HG03103 (cell line): ENCODE results near the gene PJA2.
"Not testable (repeated sequence)": the region's sequence is repeated elsewhere in the genome, so short reads cannot be mapped to it uniquely, and the experiment has no call there.

Experiments
- ATAC-seq: cut with Tn5 transposase; IDR thresholded peaks from one replicate; pipeline ENCODE4 v1.9.1; 2021; ENCODE audit warnings: low read depth; ENCODE audit not compliant: unreplicated experiment

PJA2 gene

DNA sequence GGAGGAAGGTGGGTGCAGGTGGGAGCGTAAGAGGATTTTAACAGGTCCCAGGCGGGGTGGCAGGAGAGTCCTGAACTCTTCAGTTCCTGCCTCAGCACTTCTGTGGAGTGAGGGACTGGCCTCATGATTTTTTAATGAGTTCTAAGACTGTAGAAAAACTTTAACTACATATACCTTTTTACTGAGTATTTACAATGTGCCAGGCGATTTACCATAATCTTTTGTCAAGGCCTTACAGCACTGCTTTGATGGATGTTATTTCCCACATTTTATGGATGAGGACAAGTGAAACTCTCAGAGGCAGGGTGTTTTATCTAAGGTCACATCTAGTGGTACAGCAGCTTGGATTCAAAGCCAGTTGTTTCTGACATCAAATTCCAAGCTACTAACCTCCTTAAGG is 99.5 kb downstream of the PJA2 start:
- ATAC-seq = no peak

DNA sequence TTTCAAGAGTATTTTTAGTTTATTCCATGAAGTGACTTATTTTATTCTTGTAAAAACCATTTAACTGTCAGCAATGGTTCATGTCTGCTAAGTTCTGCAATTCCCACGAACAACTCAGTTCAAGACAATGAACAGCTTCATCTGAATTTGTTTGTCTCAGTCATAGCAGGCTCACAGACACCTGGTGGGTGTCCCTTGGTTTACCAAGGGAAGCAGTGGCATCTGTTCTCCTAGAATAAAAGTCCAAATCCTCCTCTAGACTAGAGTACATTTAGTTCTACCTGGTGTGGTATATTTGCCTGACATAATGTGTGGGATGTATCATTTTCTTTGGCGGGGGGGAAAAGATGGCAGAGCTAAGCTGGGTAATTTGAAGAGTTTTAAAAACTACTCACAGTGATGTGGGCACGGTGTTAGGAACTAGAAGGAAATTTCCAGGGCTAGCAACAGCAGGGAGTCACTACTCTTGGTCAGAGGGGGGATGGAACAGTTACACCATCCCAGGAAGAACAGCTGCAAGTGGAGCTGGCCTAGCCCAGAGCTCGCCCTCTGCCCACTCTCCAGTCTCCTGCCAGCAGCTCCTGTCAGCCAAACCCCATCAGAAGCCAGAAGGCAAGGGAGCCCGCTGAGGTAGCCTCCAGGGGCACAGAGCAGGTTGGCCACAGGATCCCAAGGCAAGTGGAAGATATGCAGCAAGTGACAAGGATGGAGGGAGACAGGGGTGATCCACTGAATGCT is 100.3 kb downstream of the PJA2 start:
- no peak for ATAC-seq

DNA sequence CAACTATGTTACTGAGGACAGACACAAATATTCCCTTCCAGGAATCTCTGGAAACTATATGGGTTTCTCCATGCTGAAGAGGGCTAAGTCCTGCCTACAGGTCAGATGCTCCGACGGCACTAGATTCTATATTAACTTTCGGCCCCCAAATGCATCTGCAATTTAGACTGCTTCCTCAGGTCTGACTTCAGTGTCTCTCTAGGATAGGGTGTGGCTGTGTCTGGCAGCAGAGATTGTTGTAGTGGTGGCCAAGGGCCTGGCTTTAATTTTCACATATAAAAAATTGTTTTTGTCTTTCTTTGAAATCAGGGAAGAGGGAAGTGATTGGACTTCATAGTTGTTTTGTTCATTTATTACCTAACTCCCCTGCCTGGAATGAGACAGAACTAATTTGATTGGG is 101.8 kb downstream of the PJA2 start:
- ATAC-seq = no peak

DNA sequence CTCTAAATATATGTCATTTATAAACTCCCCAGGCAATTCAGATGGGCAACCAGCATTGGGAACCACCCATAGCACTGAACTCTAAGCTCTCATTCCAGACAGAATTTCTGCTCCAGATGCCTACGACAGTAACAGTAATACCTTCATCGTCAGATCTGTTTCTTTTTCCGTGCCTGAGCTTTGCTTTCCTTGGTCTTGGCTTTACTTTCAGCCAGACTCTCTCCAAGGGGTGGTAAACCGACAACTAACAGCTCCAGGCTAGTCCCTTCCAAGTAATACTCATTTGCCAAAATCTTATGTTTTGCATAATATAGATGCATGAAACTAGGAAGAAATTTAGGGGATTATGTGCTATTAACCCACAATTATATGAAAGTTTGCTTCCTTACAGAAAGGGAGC is 102.3 kb downstream of the PJA2 start:
- ATAC-seq = no peak

DNA sequence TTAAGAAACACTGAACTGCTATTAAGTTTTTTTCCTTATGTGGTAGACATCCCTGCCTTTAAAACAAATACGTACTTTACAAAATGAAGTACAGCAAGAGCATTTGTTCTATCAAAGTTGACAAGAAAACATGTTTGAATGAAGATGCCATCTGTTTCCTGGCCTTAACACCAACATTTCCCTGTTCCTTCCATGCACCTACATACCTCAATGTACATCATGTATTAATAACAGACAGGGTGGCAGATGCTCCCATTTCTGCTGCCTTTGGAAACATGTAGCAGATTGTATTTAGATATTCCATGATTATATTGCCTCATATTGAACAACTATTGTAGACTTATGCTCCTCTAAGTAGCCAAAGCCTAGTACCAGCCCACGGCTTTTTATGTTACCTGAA is 104.4 kb downstream of the PJA2 start:
- no peak for ATAC-seq

DNA sequence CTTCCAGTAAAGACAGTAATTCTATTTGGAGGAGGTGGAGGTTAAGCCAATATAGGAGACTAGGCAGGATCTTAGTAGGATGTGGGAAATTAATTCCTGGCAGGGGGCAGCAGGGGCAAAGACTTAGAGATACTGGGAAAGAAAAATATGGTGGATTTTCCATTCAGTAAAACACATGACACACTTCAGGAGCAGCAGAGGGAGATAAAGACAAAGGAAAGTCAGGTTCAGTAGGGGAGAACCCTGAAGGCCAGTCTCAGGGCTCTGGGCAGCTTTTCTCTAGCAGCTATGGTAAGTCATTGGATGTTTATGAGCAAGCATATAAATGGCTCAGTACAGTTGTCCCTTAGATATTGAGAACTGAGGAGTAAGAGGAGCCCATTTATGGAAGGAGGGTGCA is 105.5 kb downstream of the PJA2 start:
- ATAC-seq = no peak

DNA sequence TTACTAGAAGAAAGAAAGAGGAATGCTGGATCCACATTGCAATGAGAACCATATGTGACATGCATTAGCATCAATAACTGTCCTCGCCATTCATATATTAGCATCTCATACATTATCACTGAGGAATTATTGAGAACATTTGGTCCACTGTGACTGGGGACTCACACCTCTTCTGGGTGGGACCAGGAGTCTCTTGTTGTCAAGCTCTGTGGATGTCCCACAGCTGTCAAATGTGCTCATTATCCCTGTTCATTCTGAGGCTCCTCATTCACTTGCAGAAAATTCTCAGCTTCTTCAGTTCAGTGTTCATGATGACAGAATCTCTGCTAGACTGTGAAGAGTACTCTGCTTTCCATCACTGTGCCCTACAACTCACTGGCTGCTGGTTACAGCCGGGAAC is 109.4 kb downstream of the PJA2 start:
- no peak for ATAC-seq

DNA sequence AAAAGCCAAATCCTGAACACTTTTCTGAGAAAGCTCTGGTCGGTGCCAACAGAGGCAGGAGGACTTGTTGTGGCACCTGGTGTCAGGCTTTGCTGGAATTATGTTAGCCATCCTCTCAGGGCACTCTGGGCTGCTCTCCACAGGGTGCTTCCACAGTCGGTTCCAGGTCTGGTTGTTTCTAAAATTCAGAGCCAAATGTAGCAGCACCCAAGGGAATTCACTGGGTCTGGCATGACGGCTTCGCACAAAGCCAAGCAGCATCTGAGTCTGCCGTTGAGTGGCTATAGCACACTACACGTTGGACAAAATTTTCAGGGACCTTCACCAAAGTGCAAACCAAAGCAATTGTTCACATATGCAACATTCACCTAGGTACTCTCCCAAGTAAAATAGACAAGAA is 110.2 kb downstream of the PJA2 start:
- no peak for ATAC-seq

DNA sequence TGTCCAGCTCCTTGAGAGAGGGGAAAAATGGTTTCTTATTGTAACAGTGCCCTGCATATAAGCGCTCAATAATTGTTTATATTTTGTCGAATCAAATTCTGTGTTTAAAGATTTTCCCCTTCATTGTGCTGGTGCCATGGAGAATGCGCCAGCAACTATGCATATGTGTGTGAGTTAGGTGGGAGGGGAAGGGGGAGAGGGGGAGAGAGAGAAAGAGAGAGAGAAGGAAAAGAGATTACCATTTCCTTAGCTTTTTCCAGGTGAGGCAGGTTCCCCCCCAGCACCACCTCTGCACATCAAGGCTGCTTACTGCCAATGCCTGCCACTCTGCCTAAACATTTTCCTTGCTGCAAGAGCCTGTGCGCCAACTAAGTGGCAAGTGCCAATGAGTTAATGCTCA is 111.0 kb downstream of the PJA2 start:
- no peak for ATAC-seq

DNA sequence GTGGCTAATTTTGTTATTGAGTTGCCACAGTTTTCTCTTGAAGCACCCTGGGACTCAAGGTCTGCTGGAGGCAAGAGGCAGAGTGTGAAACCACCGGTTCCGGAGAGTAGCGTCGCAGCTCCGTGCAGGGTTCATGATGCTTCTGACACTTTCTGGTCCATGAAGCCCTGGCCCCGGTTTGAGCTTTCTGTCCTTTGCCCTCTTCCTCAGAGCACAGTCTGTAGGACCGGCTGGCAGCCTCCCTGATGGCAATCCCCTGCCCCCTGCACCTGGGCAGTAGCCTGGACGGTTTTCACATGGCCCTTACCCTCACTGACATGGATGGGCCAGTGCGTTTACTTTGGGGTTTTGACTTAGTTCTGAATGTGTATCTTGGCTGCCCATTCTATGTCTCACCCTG is 111.9 kb downstream of the PJA2 start:
- ATAC-seq = no peak

DNA sequence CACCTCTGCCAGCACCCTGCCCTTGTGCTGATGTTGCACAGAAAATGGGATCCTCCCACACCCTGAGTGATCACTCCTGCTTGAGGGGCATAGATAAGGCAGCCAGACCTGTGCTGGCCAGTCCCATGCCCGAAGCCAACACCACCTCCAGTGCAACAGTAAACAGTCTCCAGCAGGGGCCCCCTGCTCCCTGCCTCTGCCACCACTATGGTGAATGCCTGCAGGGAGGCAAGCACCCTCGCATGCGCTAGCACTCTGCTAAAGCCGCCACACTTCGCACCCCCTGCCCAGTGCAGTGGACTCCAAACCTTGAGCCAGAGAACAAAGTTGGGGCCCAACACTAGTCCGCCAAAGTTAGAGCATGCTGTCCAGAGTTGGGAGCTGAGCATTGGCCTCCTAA is 118.7 kb downstream of the PJA2 start:
- ATAC-seq = no peak

DNA sequence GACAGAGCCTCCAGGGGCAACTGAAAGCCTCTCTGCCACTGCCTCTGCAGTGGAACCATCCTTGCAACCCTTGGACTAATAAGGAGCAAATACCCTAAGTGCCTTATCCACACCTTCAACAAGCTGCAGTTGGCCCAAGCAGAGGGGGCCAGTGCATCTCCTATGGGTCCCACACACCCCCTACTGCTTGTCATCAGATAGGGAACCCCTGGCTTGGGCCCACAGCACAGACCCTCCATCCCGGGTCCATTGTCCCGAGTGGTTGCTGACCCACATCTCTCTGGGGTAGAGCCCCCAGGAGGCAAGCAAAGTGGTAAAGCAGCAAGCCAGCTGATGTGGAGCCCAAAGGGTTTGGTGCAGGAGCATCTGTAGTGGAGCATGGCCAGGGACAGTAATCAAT is 119.5 kb downstream of the PJA2 start:
- ATAC-seq = no peak

DNA sequence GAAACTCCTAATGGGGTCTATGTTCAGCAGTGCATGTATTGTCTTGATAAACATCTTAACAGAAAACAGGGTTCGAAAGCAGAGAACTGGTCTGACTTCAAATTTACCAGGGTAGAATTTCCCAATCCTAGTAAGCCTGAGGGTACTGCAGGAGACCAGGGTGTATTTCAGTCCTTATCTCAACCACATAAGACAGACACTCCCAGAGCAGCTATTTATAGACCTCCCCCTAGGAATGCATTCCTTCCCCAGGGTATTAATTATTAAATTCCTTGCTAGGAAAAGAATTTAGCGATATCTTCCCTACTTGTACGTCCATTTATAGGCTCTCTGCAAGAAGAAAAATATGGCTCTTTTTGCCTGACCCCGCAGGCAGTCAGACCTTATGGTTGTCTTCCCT is 123.1 kb downstream of the PJA2 start:
- not testable (repeated sequence) for ATAC-seq
